OCI-LY1 (cell line): ENCODE measurements around the gene VPS35.

Experiments used
- CTCF ChIP-seq: fragments of 200-600 bp; sonication (generic), shearing (Covaris generic); IDR thresholded peaks from 2 replicates; pipeline ENCODE4 v1.5.1; 2017; ENCODE audit warnings: mild to moderate bottlenecking, antibody characterized with exemption, low read length, moderate library complexity, mixed read lengths
- EZH2 ChIP-seq: fragments of 200-600 bp; sonication (generic), shearing (Covaris generic); IDR thresholded peaks from 2 replicates; pipeline ENCODE4 v1.8.0; 2017; ENCODE audit warnings: borderline replicate concordance, mixed run types, mild to moderate bottlenecking, antibody characterized with exemption, low read length, moderate library complexity, mixed read lengths

GRCh38 chr16:46693598-46693997 lies 4.6 kb upstream of the VPS35 start:
- TF ChIP-seq CTCF = no peak
- TF ChIP-seq EZH2 = no peak
